ENCODE results near the gene MGMT. TPM values are rescaled to one million over a fixed set of nuclear protein-coding genes. Genes with fewer than 3 reads are reported as not detected.
A peak's percentile ranks its signal among the peaks of the same experiment; 100 is the strongest.

MGMT gene
- total RNA-seq, 1 donor from 2014 or later = 15.8 TPM

DNA sequence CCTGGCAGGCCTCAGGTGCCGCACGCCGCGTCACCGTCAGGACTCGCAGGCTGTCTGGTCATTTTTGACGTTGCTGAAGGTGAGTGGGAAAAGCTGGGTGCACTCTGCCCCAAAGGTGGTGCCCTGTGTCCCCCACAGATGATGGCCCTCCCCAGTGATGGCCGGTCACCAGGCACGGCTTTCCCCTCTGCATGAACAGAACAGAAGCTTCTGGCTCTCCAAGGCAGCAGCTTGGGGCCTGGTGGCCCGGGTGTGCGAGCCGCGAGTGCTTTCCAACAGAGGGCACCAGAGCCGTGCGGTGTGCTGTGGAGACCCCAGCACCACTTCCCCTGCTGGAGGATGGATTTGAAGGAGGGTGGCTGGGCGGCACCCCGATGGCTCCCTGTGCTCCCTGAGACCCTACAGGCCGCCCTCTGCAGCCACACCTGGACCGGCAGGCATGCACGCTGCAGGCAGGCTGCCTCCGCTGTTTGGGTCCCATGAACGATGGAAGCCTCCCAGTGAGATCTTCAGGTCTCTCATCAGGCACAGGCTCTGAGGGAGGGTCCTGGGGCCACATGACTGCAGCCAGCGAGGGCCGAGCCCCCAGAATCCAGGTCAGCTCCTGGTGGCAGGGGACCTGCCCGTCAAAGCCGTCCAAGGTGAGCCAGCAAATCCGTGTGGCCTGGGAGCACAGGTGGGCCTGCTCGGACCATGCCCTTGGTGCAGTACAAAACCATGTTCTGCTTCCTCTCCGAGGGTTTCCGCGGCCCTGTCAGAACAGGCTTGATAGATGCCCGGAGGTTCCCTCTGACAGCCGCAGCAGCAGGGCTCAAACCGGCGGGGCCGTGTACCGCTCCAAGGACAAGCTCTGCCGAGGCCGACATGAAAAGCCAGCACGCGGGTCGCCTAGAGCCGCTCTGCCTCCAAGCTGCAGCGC is 301.7 kb downstream of the MGMT start:
- DNase-seq (ENCODE audit: low spot score) = peak; percentile 86

- DNase-seq (ENCODE audit: low spot score) = peak; percentile 80
Measured at GRCh38 chr10:129769381-129770116, 302.5 kb downstream of the MGMT start.

- DNase-seq (ENCODE audit: low spot score) = peak; percentile 80
Measured at GRCh38 chr10:129770286-129770685, 303.2 kb downstream of the MGMT start.

GRCh38 chr10:129771024-129771423 is 304.0 kb downstream of the MGMT start:
- peak; percentile 57 for DNase-seq (ENCODE audit: low spot score)

GRCh38 chr10:129771576-129771975 is 304.5 kb downstream of the MGMT start:
- DNase-seq (ENCODE audit: low spot score) = peak; percentile 30

- DNase-seq (ENCODE audit: low spot score) = peak; percentile 71
Measured at GRCh38 chr10:129771991-129772431, 305.0 kb downstream of the MGMT start.

DNA sequence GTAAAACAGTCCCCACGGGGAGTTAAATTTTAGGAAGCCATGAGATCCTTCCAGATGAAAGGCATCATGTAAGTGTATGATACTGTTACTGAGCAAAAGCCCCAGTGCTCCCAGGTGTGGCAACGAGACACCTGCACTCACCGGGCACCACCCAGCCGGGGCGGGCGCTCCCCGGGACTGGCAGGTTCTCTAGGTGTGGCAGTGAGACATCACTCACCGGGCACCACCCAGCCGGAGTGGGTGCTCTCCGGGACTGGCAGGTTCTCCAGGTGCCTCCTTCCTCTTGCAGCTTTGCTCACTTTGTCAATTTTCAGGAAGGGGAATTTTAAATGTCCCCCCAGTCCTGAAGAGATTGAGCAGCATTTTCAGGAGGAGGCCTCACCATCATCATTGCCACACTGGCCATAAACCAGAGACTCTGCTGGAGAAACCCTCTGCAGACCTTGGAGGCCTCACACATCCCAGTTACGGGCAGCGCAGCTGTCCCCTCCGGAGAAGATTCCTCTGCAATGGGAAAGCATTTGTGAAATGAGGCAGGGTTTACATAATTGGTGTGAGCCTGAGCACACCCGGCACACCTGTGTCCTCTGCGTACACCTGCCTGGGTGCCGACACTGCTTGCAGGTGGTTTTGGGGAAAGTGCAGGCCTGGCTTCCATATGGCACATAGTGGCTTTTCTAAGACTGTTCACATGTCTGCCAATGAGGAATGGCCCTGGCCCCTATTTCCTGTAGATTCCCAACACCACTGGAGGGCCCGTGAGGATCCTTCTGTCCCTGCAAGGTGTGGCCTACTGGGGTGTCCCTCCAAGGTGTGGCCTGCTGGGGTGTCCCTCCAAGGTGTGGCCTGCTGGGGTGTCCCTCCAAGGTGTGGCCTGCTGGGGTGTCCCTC is 305.7 kb downstream of the MGMT start:
- peak; percentile 45 for DNase-seq (ENCODE audit: low spot score)

DNA sequence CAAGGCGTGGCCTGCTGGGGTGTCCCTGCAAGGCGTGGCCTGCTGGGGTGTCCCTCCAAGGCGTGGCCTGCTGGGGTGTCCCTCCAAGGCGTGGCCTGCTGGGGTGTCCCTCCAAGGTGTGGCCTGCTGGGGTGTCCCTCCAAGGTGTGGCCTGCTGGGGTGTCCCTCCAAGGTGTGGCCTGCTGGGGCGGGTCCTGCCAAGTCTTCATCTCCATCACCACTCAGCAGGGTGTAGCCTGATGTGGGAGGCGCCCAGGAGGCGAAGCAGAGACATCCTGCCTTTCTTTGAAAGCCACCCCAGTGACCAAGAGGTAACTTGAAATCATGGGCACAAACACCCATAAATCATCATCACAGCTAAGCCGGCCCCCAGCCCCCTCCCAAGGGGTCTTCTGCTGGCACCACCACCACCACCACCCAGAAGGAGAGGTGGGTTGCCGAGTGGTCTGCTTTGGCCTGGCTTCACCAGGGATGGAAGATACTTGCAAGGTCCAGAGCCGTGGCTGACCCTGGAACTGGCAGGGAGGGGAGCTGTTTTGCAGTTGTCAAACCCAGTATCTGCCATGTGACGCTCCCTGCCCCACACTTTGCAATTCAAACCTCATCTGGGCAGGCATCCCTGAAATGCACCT is 306.4 kb downstream of the MGMT start:
- DNase-seq (ENCODE audit: low spot score) = peak; percentile 75

GRCh38 chr10:129774082-129774735 is 307.2 kb downstream of the MGMT start:
- DNase-seq (ENCODE audit: low spot score) = peak; percentile 79

- peak; percentile 73 for DNase-seq (ENCODE audit: low spot score)
Measured at GRCh38 chr10:129774736-129775401, 307.8 kb downstream of the MGMT start.

DNA sequence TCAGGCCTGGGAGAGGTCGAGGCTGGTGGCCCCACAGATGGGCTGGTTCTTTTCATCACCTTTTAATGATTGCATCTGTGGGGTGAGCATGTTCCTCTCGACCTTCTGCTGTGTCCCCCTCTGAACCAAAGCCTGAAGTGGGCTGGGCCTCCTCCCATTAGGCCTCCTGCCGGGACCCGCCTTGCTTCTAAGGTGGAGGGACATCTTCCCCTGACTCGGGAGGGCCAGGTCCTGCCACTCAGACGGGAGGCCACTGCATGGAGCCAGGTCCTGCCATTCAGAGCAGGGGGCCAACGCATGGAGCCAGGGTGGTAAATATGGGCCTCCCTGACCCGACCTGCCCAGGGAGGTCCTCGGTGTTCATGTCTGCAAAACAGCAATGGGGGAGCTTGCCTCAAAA is 308.6 kb downstream of the MGMT start:
- DNase-seq (ENCODE audit: low spot score) = peak; percentile 73

GRCh38 chr10:129777687-129778086 is 310.6 kb downstream of the MGMT start:
- peak; percentile 83 for DNase-seq (ENCODE audit: low spot score)

DNA sequence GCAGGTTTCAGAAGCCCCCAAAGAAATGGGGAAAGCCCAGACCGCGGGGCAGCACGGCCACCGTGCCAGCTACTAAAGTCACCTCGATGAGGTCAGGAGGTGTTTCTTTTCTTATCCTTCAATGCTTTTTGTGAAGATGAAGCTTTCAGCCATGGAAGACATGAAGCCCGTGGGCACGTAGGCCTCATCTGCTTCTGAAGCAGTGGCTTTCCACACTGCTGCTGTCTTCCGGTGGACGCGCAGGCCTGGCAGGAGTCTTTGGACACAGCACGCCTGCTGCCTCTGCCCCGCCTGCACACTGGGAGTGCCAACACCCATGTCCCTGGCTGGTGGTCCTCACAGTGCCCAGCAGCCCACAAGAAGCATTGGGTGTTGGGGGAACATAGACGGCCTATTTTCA is 311.5 kb downstream of the MGMT start:
- DNase-seq (ENCODE audit: low spot score) = no peak

- DNase-seq (ENCODE audit: low spot score) = peak; percentile 33
Measured at GRCh38 chr10:129779126-129780111, 312.4 kb downstream of the MGMT start.

DNA sequence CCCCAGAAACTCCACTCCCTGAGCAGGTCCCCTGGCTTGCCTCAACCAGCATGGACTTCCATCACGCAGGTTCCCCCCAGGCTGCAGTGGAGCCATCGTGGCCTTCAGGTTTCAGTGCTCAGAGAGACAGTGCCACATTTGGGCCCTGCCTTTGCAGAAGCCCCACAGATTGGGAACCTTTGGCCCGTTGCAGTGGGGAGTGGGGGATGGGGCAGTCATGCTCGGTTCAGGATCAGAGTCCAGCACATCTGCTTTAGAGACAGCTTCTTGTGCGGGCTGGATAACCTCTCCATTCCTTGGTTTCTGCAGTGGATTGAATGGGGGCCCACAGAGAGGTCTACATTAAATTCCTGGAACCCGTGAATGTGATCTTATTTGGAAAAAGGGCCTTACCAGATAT is 313.2 kb downstream of the MGMT start:
- peak; percentile 57 for DNase-seq (ENCODE audit: low spot score)

DNA sequence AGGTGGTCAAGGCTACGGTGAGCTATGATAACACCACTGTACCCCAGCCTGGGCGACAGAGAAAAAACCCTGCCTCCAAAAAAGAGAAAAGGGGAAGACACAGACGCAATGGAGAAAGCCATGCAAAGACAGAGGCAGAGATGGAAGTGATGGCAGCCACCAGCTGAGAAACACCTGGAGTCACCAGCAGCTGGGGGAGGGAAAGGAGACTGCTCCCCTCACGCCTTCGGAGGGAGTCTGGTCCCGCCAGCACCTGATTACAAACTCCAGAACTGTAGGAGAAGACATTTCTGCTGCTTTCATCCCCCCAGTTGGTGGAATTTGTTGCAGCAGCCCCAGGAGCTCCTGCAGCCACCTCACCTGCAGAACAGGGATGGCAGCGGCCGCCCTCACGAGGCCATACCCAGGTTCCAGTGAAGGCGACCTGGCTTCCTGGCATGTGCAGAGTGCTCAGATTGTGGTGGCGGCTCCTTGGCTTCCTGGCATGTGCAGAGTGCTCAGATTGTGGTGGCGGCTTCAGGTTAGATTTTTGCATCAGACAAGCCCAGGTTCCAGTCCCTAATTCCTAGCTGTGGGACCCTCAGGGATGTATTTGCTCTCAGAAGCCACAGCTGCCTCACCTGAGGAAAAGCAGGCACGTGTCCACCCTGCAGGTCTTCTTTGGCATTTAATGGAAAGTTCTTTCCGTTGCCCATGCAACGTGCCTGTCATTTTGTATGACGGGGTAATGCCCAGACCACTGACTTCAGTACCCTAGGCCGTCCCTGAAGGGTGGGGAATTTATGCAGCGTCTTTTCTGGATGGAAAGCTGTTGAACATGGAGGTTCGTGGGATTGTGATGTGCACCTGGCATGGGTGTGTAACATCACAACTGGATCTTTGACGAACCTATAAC is 314.1 kb downstream of the MGMT start:
- peak; percentile 67 for DNase-seq (ENCODE audit: low spot score)

- DNase-seq (ENCODE audit: low spot score) = peak; percentile 55
Measured at GRCh38 chr10:129784291-129784690, 317.2 kb downstream of the MGMT start.

Measured in mesenteric fat pad (tissue), 1 donor.